HepG2 (cell line): ENCODE results near the gene MORF4L2.
"Not testable (repeated sequence)": the region's sequence is repeated elsewhere in the genome, so short reads cannot be mapped to it uniquely, and the experiment has no call there.

Experiments used
- ATF2 ChIP-seq: sonication (generic); formaldehyde crosslinking; IDR thresholded peaks from 2 replicates; pipeline ENCODE4 v1.4.0; 2020; ENCODE audit warnings: missing genetic modification reagents
- CEBPB ChIP-seq: IDR thresholded peaks from 2 replicates; pipeline ENCODE4 v1.6.1; 2011; ENCODE audit warnings: low read depth, low read length, improper control_type of control experiment, borderline replicate concordance
- HDAC1 ChIP-seq: sonication (generic); formaldehyde crosslinking; IDR thresholded peaks from 2 replicates; pipeline ENCODE4 v1.5.1; 2020; ENCODE audit warnings: mild to moderate bottlenecking, missing genetic modification reagents
- JUN ChIP-seq: sonication (generic); formaldehyde crosslinking; IDR thresholded peaks from 2 replicates; pipeline ENCODE4 v1.4.0; 2020; ENCODE audit warnings: mild to moderate bottlenecking, missing genetic modification reagents
- MIER2 ChIP-seq: IDR thresholded peaks from 2 replicates; pipeline ENCODE4 v1.6.1; 2016; ENCODE audit warnings: missing biosample characterization, missing genetic modification reagents
- MYC ChIP-seq: sonication (generic); formaldehyde crosslinking; IDR thresholded peaks from 2 replicates; pipeline ENCODE4 v1.9.0; 2021; ENCODE audit warnings: missing genetic modification reagents, borderline replicate concordance
- ONECUT2 ChIP-seq: sonication (generic); formaldehyde crosslinking; IDR thresholded peaks from 2 replicates; pipeline ENCODE4 v1.4.0; 2020; ENCODE audit warnings: missing genetic modification reagents
- POLR2A ChIP-seq, 2 experiments: IDR thresholded peaks; 2 replicates each; pipeline ENCODE4 v1.6.1; 2011; ENCODE audit warnings: low read depth in 2 of 2, low read length in 2 of 2, mild to moderate bottlenecking in 1 of 2, moderate library complexity in 1 of 2; ENCODE audit not compliant: insufficient read depth in 1 of 2
- POLR2AphosphoS5 ChIP-seq: IDR thresholded peaks from 2 replicates; pipeline ENCODE4 v1.6.1; 2012; ENCODE audit warnings: low read depth, low read length
- RAD21 ChIP-seq: fragments of 450-650 bp; formaldehyde crosslinking; IDR thresholded peaks from 2 replicates; pipeline ENCODE4 v1.5.0; 2020; ENCODE audit warnings: mild to moderate bottlenecking
- TCF7 ChIP-seq: sonication (generic); IDR thresholded peaks from 2 replicates; pipeline ENCODE4 v1.6.1; 2016; ENCODE audit warnings: antibody characterized with exemption, low read depth
- ZNF577 ChIP-seq: sonication (generic); formaldehyde crosslinking; IDR thresholded peaks from 2 replicates; pipeline ENCODE4 v1.4.0; 2020; ENCODE audit warnings: mild to moderate bottlenecking, low read depth, missing genetic modification reagents, borderline replicate concordance
- TF ChIP-seq, protein P1 (sequence below): IDR thresholded peaks from 2 replicates; pipeline ENCODE4 v1.6.1; 2012; ENCODE audit warnings: inconsistent platforms

DNA sequence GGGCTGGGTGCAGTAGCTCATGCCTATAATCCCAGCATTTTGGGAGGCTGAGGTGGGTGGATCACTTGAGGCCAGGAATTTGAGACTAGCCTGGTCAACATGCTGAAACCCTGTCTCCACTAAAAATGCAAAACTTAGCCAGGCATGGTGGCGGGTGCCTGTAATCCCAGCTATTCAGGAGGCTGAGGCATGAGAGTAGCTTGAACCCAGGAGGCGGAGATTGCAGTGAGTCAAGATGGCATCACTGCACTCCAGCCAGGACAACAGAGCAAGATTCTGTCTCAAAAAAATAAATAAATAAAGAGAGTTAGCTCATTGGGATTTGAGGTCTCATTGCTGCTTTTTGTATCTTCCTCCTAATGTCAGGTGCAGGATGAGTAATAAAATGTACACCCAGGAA, 29.4 kb downstream of the MORF4L2 start:
- TF ChIP-seq, protein P1, sequence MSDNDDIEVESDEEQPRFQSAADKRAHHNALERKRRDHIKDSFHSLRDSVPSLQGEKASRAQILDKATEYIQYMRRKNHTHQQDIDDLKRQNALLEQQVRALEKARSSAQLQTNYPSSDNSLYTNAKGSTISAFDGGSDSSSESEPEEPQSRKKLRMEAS, result not testable (repeated sequence)
- TF ChIP-seq MIER2 (CRISPR knock-in tag); CEBPB; RAD21 (CRISPR knock-in tag); POLR2AphosphoS5; POLR2A (IDR thresholded peaks at IDR 0.05; ENCODE audit: insufficient read depth in 1 of 2, low read depth in 2 of 2, low read length in 2 of 2); MYC (CRISPR knock-in tag); ONECUT2 (CRISPR knock-in tag); ATF2 (CRISPR knock-in tag); HDAC1 (CRISPR knock-in tag); JUN (CRISPR knock-in tag); ZNF577 (CRISPR knock-in tag); TCF7: not testable (repeated sequence)
